Nephron (organoid): Measurements from ENCODE around the gene SEMA3A.
A peak's percentile ranks its signal among the peaks of the same experiment; 100 is the strongest.

Source experiments
- H3K27ac Mint-ChIP-seq, 3 experiments: 2 replicates each; pipeline ENCODE4 v1.8.0; 2020; ENCODE audit warnings: mixed read lengths in 3 of 3, mild to moderate bottlenecking in 2 of 3, moderate library complexity in 1 of 3
- H3K27me3 Mint-ChIP-seq: 2 replicates; pipeline ENCODE4 v1.8.0; 2021; ENCODE audit warnings: low read depth, mild to moderate bottlenecking, moderate library complexity, mixed read lengths
- H3K36me3 Mint-ChIP-seq: 2 replicates; pipeline ENCODE4 v1.8.0; 2020; ENCODE audit warnings: low read depth, mixed read lengths
- H3K4me1 Mint-ChIP-seq: 2 replicates; pipeline ENCODE4 v1.8.0; 2020; ENCODE audit warnings: mixed read lengths
- H3K4me3 Mint-ChIP-seq, 3 experiments: 2 replicates each; pipeline ENCODE4 v1.8.0; 2020; ENCODE audit warnings: mild to moderate bottlenecking in 3 of 3, mixed read lengths in 3 of 3, moderate library complexity in 2 of 3
- H3K9me3 Mint-ChIP-seq: 2 replicates; pipeline ENCODE4 v1.8.0; 2020; ENCODE audit warnings: mixed read lengths
- TF ChIP-seq, protein P1 (sequence below), 3 experiments: fragments of 200-600 bp; sonication (generic); IDR thresholded peaks; one replicate each; pipeline ENCODE4 v1.5.0; 2021; ENCODE audit warnings: antibody characterized with exemption in 3 of 3; ENCODE audit not compliant: unreplicated experiment in 3 of 3

The SEMA3A gene

DNA sequence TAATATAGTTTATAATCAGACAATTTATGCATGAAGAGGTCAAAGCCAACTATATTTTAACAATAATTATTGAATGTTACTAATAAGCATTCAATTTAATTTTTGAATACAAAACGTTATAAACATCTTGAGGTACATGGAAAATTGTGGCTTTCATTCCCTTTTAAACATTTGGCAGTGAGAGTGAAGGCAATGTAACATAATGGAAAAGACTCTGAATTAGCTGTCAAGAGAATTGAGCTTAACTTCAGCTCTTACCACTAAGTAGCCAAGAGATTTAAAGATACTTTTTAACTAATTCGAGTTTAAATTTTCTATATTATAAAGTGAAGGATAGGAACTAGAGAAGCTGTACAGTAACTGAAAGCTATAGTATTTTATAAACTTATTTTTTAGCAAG, 98.6 kb downstream of the SEMA3A start:
- H3K9me3 Mint-ChIP-seq = no peaks in the 10 kb centered on the region
- no peaks in the 10 kb centered on the region for H3K36me3 Mint-ChIP-seq
- TF ChIP-seq, protein P1, sequence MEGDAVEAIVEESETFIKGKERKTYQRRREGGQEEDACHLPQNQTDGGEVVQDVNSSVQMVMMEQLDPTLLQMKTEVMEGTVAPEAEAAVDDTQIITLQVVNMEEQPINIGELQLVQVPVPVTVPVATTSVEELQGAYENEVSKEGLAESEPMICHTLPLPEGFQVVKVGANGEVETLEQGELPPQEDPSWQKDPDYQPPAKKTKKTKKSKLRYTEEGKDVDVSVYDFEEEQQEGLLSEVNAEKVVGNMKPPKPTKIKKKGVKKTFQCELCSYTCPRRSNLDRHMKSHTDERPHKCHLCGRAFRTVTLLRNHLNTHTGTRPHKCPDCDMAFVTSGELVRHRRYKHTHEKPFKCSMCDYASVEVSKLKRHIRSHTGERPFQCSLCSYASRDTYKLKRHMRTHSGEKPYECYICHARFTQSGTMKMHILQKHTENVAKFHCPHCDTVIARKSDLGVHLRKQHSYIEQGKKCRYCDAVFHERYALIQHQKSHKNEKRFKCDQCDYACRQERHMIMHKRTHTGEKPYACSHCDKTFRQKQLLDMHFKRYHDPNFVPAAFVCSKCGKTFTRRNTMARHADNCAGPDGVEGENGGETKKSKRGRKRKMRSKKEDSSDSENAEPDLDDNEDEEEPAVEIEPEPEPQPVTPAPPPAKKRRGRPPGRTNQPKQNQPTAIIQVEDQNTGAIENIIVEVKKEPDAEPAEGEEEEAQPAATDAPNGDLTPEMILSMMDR (IDR thresholded peaks at IDR 0.05; ENCODE audit: unreplicated experiment in 3 of 3) = no peak
- H3K27me3 Mint-ChIP-seq = no peaks in the 10 kb centered on the region
- H3K27ac Mint-ChIP-seq = no peak overlapping the region
- H3K4me3 Mint-ChIP-seq = no peak overlapping the region
- H3K4me1 Mint-ChIP-seq = peaks cover 17% of the 10 kb centered on the region

DNA sequence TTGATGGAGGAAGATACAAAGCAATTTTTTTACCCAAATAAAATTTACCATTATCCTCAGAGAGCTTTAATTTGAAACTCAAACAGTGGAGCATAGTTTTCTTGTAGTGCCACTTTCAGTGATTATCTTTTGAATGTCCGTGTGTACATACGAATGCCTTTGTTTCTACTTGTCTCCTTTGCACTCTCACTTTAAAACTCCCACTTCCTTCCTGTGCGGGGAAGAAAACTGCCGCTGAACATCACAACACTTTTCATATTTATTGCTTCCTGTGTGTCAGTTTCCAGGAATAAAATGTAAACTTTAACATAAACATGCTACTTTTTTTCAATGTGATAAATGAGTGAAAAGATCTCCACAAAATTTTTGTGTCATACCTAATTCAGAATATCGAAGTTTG, 102.4 kb downstream of the SEMA3A start:
- no peaks in the 10 kb centered on the region for H3K9me3 Mint-ChIP-seq
- H3K27ac Mint-ChIP-seq = peak overlapping the region; percentile 92 to 95 (median 94)

GRCh38 chr7:84091318-84091717, 103.3 kb downstream of the SEMA3A start:
- Mint-ChIP-seq H3K36me3 (no peaks in the 10 kb centered on the region), H3K9me3 (no peaks in the 10 kb centered on the region), H3K4me3 (no peak overlapping the region), H3K4me1 (peaks cover 28% of the 10 kb centered on the region), H3K27me3 (no peaks in the 10 kb centered on the region), H3K27ac (peak overlapping the region in 1 of 3 experiments; percentile 35)
- TF ChIP-seq, protein P1 (IDR thresholded peaks at IDR 0.05; ENCODE audit: unreplicated experiment in 3 of 3) = no peak

More for the DNA sequence above, 102.4 kb downstream of the SEMA3A start:
- peaks cover 26% of the 10 kb centered on the region for H3K4me1 Mint-ChIP-seq
- no peaks in the 10 kb centered on the region for H3K36me3 Mint-ChIP-seq
- H3K27me3 Mint-ChIP-seq = no peaks in the 10 kb centered on the region
- peak overlapping the region; percentile 3 to 68 (median 36) for H3K4me3 Mint-ChIP-seq
- TF ChIP-seq, protein P1 (IDR thresholded peaks at IDR 0.05; ENCODE audit: unreplicated experiment in 3 of 3) = no peak

- TF ChIP-seq, protein P1 (IDR thresholded peaks at IDR 0.05; ENCODE audit: unreplicated experiment in 3 of 3) = no peak
- H3K4me3 Mint-ChIP-seq = no peak overlapping the region
- no peaks in the 10 kb centered on the region for H3K9me3 Mint-ChIP-seq
- no peaks in the 10 kb centered on the region for H3K36me3 Mint-ChIP-seq
- H3K27ac Mint-ChIP-seq = peak overlapping the region; percentile 56 to 89 (median 89)
- H3K4me1 Mint-ChIP-seq = peaks cover 40% of the 10 kb centered on the region
- no peaks in the 10 kb centered on the region for H3K27me3 Mint-ChIP-seq
These were observed 105.8 kb downstream of the SEMA3A start for GRCh38 chr7:84088802-84089201.

DNA sequence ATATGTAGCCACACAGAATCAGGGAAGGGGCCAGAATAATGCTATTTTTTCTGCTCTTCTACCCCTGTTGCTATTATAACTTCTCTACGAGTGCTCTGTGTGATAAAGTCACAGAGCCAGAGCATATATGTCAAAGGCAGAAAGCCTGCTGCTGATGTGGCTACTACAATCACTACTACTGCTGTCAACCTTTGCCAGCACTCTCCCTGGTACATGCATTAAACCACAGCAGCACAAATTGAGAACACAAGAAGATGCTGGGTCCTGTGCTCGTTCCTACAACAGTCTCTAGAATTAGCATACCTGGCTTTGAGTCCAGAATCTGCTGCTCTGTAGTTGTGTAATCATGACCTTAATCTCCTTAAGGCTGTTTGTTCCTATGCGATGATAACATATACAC, 108.6 kb downstream of the SEMA3A start:
- Mint-ChIP-seq H3K4me1 (peaks cover 29% of the 10 kb centered on the region), H3K4me3 (no peak overlapping the region), H3K36me3 (no peaks in the 10 kb centered on the region), H3K27ac (peak overlapping the region; percentile 26 to 87 (median 69)), H3K27me3 (no peaks in the 10 kb centered on the region), H3K9me3 (no peaks in the 10 kb centered on the region)
- TF ChIP-seq, protein P1 (IDR thresholded peaks at IDR 0.05; ENCODE audit: unreplicated experiment in 3 of 3) = no peak

DNA sequence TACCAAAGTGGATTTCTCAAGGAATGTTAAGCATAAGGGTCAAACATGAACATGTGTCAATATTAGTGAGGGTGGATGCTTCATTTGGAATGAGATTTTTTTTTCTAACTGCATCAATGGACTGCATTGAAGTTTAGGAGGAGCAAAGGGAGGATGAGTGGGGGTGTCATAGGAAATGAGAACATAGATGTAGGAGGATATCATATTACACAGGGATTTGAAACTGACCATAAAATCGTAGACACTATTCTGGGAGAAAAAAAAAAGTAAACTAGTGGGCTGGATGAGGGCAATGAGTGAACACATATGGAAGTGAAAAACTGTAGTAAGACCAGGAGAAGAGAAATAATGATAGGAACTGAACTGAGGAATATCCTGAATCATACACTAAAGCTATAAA, 109.4 kb downstream of the SEMA3A start:
- no peaks in the 10 kb centered on the region for H3K36me3 Mint-ChIP-seq
- TF ChIP-seq, protein P1 (IDR thresholded peaks at IDR 0.05; ENCODE audit: unreplicated experiment in 3 of 3) = no peak
- peak overlapping the region; percentile 61 to 87 (median 81) for H3K27ac Mint-ChIP-seq
- H3K9me3 Mint-ChIP-seq = no peaks in the 10 kb centered on the region
- peak overlapping the region in 1 of 3 experiments; percentile 29 for H3K4me3 Mint-ChIP-seq
- peaks cover 29% of the 10 kb centered on the region for H3K4me1 Mint-ChIP-seq
- H3K27me3 Mint-ChIP-seq = no peaks in the 10 kb centered on the region
